Measurements from ENCODE around the gene WDR48. TPM values are rescaled to one million over a fixed set of nuclear protein-coding genes. Genes with fewer than 3 reads are reported as not detected.

Gene WDR48
- total and polyA plus RNA-seq, 8 donors = 6.3 to 25.8 (median 15.4) TPM

GRCh38 chr3:39130693-39131265 is 79.0 kb downstream of the WDR48 start:
- Histone ChIP-seq H3K27me3 (no peaks in the 10 kb centered on the region), H3K27ac (no peak overlapping the region), H3K9me3 (no peaks in the 10 kb centered on the region), H3K4me1 (peaks cover 0 to 8% (median 0%) of the 10 kb centered on the region in 3 donors), H3K4me3 (no peak overlapping the region), H3K36me3 (no peaks in the 10 kb centered on the region)
- no peak for FAIRE-seq
- WGBS, 2 donors = 67 to 71% methylated on average over 3 of the region's 3 CpGs
- intact Hi-C loops (cut with DNase I) = no loop called here
- DNase-seq = peak in 1 of 6 donors; percentile 6
- peak in 1 of 4 donors; percentile 19 for ATAC-seq
- no peak for TF ChIP-seq CTCF (IDR thresholded peaks at IDR 0.05)

- peak in 1 of 6 donors; percentile 28 for DNase-seq
- Histone ChIP-seq H3K27me3 (no peaks in the 10 kb centered on the region), H3K4me3 (no peak overlapping the region), H3K36me3 (no peaks in the 10 kb centered on the region), H3K27ac (no peak overlapping the region), H3K9me3 (no peaks in the 10 kb centered on the region), H3K4me1 (no peaks in the 10 kb centered on the region)
- FAIRE-seq = no peak
- 75 to 76% methylated on average over 11 of the region's 11 CpGs for WGBS, 2 donors
- TF ChIP-seq CTCF (IDR thresholded peaks at IDR 0.05) = no peak
- ATAC-seq = peak in 1 of 4 donors; percentile 21
- intact Hi-C loops (cut with DNase I) = no loop called here
Observed at GRCh38 chr3:39132096-39133092, 80.6 kb downstream of the WDR48 start.

- no peaks in the 10 kb centered on the region for H3K4me1 ChIP-seq
- DNase-seq = peak in 1 of 6 donors; percentile 23
- H3K27ac ChIP-seq = no peak overlapping the region
- no peaks in the 10 kb centered on the region for H3K9me3 ChIP-seq
- WGBS, 2 donors = 96 to 98% methylated on average over 1 of the region's 1 CpG
- FAIRE-seq = no peak
- ATAC-seq = no peak
- H3K4me3 ChIP-seq = no peak overlapping the region
- H3K27me3 ChIP-seq = no peaks in the 10 kb centered on the region
- intact Hi-C loops (cut with DNase I) = no loop called here
- no peak for TF ChIP-seq CTCF (IDR thresholded peaks at IDR 0.05)
- H3K36me3 ChIP-seq = no peaks in the 10 kb centered on the region
Observed at GRCh38 chr3:39133093-39133490, 81.3 kb downstream of the WDR48 start.

GRCh38 chr3:39133822-39134221 is 82.0 kb downstream of the WDR48 start:
- H3K27me3 ChIP-seq = no peaks in the 10 kb centered on the region
- FAIRE-seq (no peak), DNase-seq (peak in 1 of 6 donors; percentile 8), ATAC-seq (no peak)
- no peaks in the 10 kb centered on the region for H3K36me3 ChIP-seq
- H3K4me3 ChIP-seq = no peak overlapping the region
- H3K9me3 ChIP-seq = no peaks in the 10 kb centered on the region
- WGBS, 2 donors = 70 to 73% methylated on average over 6 of the region's 6 CpGs
- no peak for TF ChIP-seq CTCF (IDR thresholded peaks at IDR 0.05)
- intact Hi-C loops (cut with DNase I) = no loop called here
- no peak overlapping the region for H3K27ac ChIP-seq
- no peaks in the 10 kb centered on the region for H3K4me1 ChIP-seq

Measured in pancreas (tissue), 10 donors.